DMS 273 (cell line): Measurements from ENCODE around the gene IDNK.

ENCODE experiments used
- DNase-seq: peaks from one replicate; lab custom pipeline; 2025; ENCODE audit not compliant: unreplicated experiment; lab: John Stamatoyannopoulos, UW

IDNK gene

DNA sequence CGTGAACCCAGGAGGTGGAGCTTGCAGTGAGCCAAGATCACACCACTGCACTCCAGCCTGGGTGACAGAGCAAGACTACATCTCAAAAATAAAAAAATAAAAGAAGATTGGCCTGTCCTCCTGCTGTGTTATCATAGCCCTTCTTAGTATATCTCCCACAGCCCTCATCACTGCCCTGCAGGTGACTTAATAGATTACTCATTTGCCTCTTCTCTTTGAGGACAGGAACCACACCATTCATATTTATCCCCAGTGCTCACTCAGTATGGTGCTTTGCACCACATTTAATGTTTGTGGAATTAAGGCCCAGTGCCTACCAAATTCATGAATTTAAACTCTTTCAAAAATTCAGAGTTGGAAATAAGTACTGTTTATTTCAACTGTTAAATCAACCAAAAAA lies 10.3 kb downstream of the IDNK start:
- no peak for DNase-seq

DNA sequence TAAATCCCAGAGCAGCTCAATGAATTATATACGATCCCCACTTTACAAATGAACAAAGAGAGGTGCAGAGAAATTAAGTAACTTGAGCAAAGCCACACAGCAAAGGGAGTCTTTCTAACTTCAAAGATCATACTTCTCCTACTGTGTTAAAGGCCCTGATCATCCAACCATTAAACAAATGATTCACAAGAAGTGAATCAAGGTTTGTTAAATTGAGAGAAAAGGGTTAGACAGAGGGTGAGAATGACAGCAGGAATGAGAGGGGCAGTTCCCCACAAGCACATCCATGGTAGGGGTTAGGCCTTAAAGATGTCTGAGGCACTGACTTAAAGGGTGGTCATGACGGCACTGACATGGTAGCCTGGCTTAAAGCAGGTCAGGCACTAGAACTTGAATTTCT lies 10.7 kb downstream of the IDNK start:
- DNase-seq, result no peak

DNA sequence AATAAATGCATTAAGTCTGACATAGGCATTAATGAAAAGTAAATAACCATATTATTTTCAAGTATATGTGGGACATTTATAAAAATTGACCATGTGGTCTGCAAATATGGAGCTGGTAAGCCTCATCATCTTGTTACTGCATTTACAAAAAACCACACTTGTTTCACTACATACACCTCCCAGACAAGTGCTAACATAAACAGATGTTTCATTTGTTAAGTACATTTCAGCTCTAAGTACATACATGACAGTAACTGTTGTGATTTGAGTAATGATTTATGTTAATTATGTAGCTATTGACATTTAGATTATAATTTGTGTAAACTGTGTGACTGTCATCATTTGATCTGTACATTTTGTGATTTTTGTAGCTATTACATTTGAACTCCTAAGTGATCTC lies 13.9 kb downstream of the IDNK start:
- DNase-seq, result no peak

GRCh38 chr9:83637389-83637788 lies 14.4 kb downstream of the IDNK start:
- DNase-seq, result no peak

DNA sequence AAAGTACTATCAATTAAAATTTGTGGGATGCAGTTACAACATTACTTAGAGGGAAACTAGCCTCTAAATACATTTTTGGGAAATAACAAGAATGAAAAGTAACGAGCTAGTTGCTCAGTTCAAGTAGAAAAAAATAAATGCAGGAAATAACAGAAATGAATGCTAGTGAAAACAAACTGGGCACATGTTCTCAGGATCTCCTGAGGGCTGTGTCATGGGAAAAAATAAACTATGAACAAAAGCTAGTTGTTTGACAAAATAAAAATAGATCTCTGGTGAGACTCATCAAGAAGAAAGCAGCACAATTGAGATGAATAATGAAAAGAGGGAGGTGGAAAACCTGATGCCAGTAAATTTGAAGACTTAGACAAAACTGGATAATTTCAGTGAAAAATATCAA lies 16.3 kb downstream of the IDNK start:
- no peak for DNase-seq

GRCh38 chr9:83642793-83643192 lies 19.9 kb downstream of the IDNK start:
- DNase-seq, result peak; percentile 13

DNA sequence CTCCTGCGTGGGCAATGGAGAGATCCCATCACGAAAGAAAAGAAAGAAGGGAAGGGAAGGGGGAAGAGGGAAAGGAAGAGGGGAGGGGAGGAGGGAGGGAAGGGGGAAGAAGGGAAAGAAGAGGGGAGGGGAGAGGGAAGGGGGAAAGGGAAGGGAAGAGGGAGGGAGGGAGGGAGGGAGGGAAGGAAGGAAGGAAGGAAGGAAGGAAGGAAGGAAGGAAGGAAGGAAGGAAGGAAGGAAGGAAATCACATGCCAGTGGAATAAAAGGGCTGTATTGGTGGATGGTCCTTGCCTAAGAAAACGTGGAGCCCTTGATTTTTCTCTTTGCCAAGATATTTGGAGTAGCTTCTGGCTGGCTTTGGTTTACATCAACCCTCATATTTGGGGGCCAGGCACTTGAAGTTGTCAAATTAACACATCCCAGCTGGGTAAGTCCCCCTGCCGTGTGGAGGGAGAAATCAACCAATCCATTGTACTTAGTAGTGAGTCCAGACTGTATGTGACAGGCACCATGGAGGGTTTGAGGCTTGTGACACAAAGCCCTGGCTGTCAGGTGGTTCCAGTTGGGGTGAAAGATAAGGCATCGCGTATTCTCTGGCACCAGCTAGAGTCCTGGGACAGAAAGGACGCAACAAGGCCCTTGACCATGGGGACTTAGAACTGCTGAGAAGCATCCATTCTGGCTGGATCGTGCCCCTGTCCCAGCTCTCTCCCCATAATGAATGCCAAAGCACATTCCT lies 23.7 kb downstream of the IDNK start:
- DNase-seq, result no peak

DNA sequence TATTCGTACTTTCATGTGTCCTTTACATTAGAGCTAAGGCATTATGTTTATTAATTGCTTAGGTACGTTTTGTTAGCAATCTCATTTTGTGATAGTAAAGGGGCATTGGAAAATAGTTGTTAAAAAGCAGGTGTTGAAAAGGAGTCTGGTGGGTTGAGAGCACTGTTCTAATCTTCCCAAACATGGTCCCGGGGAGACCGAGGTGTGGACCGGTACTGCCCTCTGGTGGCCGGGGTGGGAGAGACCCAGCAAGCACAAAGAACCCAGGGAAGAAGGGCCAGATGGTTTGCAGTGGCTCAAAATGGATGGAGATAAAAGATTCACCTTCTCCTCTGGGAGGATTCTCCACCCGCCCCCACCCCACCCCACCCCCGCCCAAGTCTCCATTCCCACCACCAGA lies 26.1 kb downstream of the IDNK start:
- peak; percentile 81 for DNase-seq

- peak; percentile 56 for DNase-seq
These were observed 26.6 kb downstream of the IDNK start for GRCh38 chr9:83649515-83649914.

DNA sequence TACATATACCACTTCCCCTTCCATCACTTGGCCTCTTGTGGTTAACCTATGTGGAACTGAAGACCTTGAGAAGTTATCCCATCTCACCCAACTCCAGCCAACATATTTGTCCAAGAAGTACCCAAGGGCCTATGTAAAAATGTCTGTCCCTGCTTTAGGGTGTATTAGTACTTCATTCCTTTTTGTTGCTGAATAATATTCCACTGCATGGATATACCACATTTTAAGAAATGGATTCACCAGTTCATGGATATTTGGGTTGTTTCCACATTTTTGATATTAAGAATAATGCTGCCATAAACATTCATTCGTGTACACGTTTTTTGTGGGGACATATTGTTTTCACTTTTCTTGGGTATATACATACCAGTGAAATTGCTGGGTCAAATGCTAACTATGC lies 28.6 kb downstream of the IDNK start:
- no peak for DNase-seq

GRCh38 chr9:83652433-83652832 lies 29.5 kb downstream of the IDNK start:
- no peak for DNase-seq

- no peak for DNase-seq
These were observed 32.5 kb downstream of the IDNK start for GRCh38 chr9:83655433-83655832.

- no peak for DNase-seq
These were observed 33.2 kb downstream of the IDNK start for GRCh38 chr9:83656032-83656680.

GRCh38 chr9:83656952-83657351 lies 34.0 kb downstream of the IDNK start:
- no peak for DNase-seq

DNA sequence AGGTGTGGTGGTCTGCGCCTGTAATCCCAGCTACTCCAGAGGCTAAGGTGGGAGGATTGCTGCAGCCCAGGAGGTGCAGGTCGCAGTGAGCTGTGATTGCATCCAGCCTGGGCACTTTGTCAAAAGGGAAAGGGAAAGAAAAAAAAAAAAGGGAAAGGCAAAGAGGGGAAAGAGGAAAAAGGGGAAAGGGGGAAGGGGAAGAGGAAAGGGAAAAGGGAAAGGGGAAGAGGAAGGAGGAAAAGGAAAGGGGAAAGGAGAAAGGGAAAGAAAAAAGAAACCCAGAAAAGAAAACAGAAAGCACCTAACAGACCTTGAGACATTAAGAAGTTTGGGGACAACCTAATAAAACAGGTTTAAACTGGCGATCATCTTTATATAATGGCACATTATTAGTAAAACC lies 40.0 kb downstream of the IDNK start:
- no peak for DNase-seq

GRCh38 chr9:83665580-83666200 lies 42.7 kb downstream of the IDNK start:
- DNase-seq, result no peak

DNA sequence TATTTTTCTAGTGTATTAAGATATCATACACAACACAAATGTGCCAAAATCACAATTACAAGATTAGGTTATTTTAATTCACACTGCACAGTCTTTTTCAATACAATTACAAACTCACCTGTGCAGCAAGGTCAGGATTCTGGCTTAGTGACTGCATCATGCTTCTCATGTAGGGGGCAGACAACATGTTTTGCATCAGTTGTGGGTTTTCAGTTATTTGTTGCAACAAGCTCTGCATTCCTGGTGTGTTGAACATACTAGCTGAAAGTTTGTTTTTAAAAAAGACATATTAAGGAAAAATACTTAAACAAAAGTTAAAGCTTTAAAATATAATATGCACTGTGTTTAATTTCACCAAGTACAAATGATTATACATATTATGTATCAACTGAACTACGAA lies 46.1 kb downstream of the IDNK start:
- DNase-seq, result no peak

GRCh38 chr9:83670381-83670780 lies 47.4 kb downstream of the IDNK start:
- DNase-seq, result no peak

DNA sequence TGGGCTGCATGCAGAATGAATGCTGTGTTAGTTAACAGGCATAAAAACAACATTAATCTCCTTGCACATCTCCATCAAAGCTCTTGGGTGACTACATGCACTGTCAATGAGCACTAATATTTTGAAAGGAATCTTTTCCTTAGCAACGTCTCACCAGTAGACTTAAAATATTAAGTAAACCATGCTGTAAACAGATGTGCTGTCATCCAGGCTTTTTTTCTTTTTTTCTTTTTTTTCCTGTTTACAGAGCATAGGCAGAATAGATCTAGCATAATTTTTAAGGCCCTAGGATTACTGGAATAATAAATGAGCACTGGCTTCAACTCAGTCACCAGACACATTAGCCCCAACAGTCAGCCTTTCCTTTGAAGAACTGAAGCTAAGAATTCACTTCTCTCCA lies 48.5 kb downstream of the IDNK start:
- DNase-seq, result no peak

DNA sequence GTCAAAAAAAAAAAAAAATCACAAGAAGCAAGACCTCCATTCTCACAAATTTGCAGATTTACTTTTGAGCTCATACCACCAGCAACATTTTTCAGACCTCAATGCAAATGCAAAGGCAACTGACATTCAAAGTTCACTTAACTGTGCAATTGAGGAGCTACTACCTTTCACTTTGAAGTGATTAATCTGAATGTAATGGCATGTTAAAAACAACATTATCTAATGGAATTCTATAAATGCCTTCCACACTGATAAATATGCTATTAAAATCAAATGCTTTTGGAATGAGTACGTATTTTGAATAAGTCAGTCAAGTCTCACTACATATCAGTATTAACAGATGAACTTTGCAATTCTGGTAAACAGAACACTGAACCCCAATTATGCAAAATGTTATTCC lies 52.5 kb downstream of the IDNK start:
- no peak for DNase-seq

DNA sequence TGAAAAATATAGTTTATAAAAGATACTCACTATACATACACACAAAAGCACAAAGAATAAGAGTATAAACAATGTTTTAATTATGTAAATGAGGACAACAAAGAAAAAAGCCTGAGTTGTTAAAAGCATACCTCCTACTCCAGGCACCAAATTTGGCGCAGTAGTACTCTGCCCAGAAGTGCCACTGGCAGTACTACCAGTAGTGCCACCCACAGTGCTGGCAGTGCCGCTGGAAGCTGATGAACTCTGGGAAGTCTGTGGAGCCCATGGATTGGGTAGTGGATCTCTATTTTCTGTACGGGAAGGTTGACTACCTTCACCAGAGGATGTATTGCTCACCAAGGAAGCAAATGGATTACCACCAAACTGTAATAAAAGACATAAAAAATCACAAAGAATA lies 54.7 kb downstream of the IDNK start:
- DNase-seq, result no peak

GRCh38 chr9:83680233-83680632 lies 57.3 kb downstream of the IDNK start:
- no peak for DNase-seq
